Adrenal gland (tissue), 12 donors: ENCODE data around the gene SEMA5A. TPM values are rescaled to one million over a fixed set of nuclear protein-coding genes. Genes with fewer than 3 reads are reported as not detected.

Source experiments
- DNase-seq, 7 donors: peaks; one replicate each; pipeline ENCODE4 v3.0.0-alpha.2; 2019 to 2020
- H3K27ac ChIP-seq, 5 donors: fragments of 200-600 bp; sonication (generic) in 4 of 5; 1 replicate in 3 of 5; 2 replicates in 2 of 5; pipeline versions ENCODE4 v1.5.1 to v1.8.0; 2016 to 2020; ENCODE audit warnings: mild to moderate bottlenecking in 1 of 5
- H3K27me3 ChIP-seq: fragments of 200-600 bp; 2 replicates; pipeline ENCODE4 v1.8.0; 2021
- H3K36me3 ChIP-seq, 2 donors: fragments of 200-600 bp; replicated peaks in 1 of 2; 1 replicate in 1 of 2; 2 replicates in 1 of 2; pipeline versions ENCODE4 v1.5.1 to v1.8.0; 2018 to 2022
- H3K4me1 ChIP-seq, 2 donors: fragments of 200-600 bp; replicated peaks in 1 of 2; 1 replicate in 1 of 2; 2 replicates in 1 of 2; pipeline versions ENCODE4 v1.5.1 to v1.8.0; 2018 to 2021
- H3K4me3 ChIP-seq, 4 donors: fragments of 200-600 bp; sonication (generic) in 3 of 4; one replicate each; pipeline ENCODE4 v1.5.1; 2016 to 2018
- H3K9me3 ChIP-seq, 3 donors: fragments of 200-600 bp; sonication (generic) in 1 of 3; replicated peaks in 1 of 3; 1 replicate in 2 of 3; 2 replicates in 1 of 3; pipeline versions ENCODE4 v1.5.1 to v1.8.0; 2016 to 2021
- POLR2A ChIP-seq, 2 donors: fragments of 450-650 bp; IDR thresholded peaks; one replicate each; pipeline ENCODE4 v1.6.1; 2017; ENCODE audit warnings: antibody characterized with exemption in 2 of 2, mild to moderate bottlenecking in 2 of 2, moderate library complexity in 1 of 2
- WGBS, 4 donors: extraction: QIAGEN DNeasy Blood & Tissue Kit in 2 of 4; methylation state at CpG; one replicate each; pipeline versions ENCODE4 v1.1.5 to v1.1.7; 2013 to 2017; 5-methylcytosine and 5-hydroxymethylcytosine counted together
- intact Hi-C, 2 donors: fragments of 100-400 bp; cut with DNase I; formaldehyde crosslinking; loops; one replicate each; pipeline versions ENCODE4 v1.14.1 to v1.15.0; 2022 to 2023
- polyA plus RNA-seq, 3 donors: library from polyadenylated mRNA; stranded (reverse); fragments of 200-250 nt in 2 of 3; fragments of 350-450 nt in 1 of 3; fragmentation: Illumina TruSeq in 1 of 3; extraction: RNeasy Lipid Tissue Mini Kit (QIAGEN cat#74804) in 1 of 3; gene quantifications; one replicate each; pipeline ENCODE4 v1.2.3, GENCODE V29; 2013 to 2014
- total RNA-seq, 9 donors: library from RNA; depleted of rRNA in 4 of 9; stranded (reverse); fragments of >200 nt in 4 of 9; fragments of 120-200 nt in 1 of 9; fragmentation: NEBNext Ultra II Directional in 1 of 9; extraction: Animal tissue kit (Norgen Biotek cat#: 25700) in 1 of 9; gene quantifications; one replicate each; pipeline versions ENCODE4 v1.1.0 to v1.2.4, GENCODE V29; 2013 to 2023
- TF ChIP-seq, protein P1 (sequence below), 6 experiments: fragments of 450-650 bp in 4 of 6; fragments of 200-600 bp in 2 of 6; sonication (generic) in 1 of 6; IDR thresholded peaks; 1 replicate in 5 of 6; 2 replicates in 1 of 6; pipeline versions ENCODE4 v1.5.1 to v1.8.0; 2016 to 2021; ENCODE audit warnings: antibody characterized with exemption in 6 of 6, mild to moderate bottlenecking in 2 of 6, moderate library complexity in 1 of 6
- donor health status: healthy with polysubstance abuse.
- donor health status: Bipolar disorder and iron deficiency.
- donor health status: DM: yes; HTN: yes; CAD: no.
- donor health status: DM: no; HTN: no; CAD: no.
- donor health status: DM: no; HTN: no; CAD: no.
- donor health status: DM: yes; HTN: yes; CAD: no.

Gene SEMA5A
- total and polyA plus RNA-seq, 12 donors = 0.40 to 6.0 (median 2.6) TPM

DNA sequence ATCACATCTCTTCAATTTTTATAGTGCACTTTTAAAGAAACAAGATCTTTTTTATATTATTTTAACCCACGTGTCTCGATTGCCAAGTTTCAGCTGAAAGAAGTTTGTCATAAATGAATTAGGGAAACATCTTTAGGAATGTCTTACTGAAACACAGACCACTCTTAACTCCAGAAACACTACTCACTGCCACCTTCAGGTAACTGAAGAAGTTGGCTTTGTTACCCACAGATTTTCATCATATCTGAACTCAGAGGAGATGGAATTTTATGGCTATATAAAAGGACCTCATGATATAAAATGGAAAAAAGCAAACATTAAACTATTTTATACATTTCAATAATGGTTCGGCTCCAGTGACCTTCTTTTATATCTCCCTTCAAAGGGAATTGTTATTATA, 158.0 kb downstream of the SEMA5A start:
- TF ChIP-seq POLR2A (IDR thresholded peaks at IDR 0.05) = no peak
- TF ChIP-seq, protein P1, sequence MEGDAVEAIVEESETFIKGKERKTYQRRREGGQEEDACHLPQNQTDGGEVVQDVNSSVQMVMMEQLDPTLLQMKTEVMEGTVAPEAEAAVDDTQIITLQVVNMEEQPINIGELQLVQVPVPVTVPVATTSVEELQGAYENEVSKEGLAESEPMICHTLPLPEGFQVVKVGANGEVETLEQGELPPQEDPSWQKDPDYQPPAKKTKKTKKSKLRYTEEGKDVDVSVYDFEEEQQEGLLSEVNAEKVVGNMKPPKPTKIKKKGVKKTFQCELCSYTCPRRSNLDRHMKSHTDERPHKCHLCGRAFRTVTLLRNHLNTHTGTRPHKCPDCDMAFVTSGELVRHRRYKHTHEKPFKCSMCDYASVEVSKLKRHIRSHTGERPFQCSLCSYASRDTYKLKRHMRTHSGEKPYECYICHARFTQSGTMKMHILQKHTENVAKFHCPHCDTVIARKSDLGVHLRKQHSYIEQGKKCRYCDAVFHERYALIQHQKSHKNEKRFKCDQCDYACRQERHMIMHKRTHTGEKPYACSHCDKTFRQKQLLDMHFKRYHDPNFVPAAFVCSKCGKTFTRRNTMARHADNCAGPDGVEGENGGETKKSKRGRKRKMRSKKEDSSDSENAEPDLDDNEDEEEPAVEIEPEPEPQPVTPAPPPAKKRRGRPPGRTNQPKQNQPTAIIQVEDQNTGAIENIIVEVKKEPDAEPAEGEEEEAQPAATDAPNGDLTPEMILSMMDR (IDR thresholded peaks at IDR 0.05) = no peak
- 64 to 77% (median 73%) methylated on average over 3 of the region's 3 CpGs for WGBS, 4 donors

DNA sequence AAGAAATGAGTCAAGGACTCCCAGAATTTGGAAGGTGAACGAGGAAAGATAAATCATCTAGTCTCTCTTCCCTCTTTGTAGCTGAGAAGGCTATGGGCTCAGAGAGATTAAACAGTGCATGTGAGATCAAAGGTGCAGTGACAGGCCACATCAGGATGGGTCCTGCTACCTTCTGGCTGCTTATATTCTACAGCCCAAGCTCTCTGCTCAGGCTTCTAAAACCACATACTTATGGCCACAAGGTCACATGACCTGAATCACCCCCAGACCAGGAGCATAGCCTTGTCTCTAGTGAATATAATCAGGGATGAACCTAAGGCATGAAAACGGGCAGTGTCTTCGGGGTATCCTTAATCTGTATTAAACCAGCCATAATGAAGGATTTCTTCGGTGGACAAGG, 158.9 kb downstream of the SEMA5A start:
- no peak for TF ChIP-seq POLR2A (IDR thresholded peaks at IDR 0.05)
- TF ChIP-seq, protein P1 (IDR thresholded peaks at IDR 0.05) = no peak
- 73 to 90% (median 81%) methylated on average over 4 of the region's 4 CpGs for WGBS, 4 donors
- DNase-seq = no peak
- H3K27me3 ChIP-seq = no peaks in the 10 kb centered on the region
- no peaks in the 10 kb centered on the region for H3K36me3 ChIP-seq
- H3K27ac ChIP-seq = no peak overlapping the region
- no peak overlapping the region for H3K4me3 ChIP-seq
- no peaks in the 10 kb centered on the region for H3K4me1 ChIP-seq
- intact Hi-C loops = no loop called here
- no peaks in the 10 kb centered on the region for H3K9me3 ChIP-seq

More for the DNA sequence above, 158.0 kb downstream of the SEMA5A start:
- H3K4me3 ChIP-seq = no peak overlapping the region
- no peaks in the 10 kb centered on the region for H3K36me3 ChIP-seq
- no peaks in the 10 kb centered on the region for H3K27me3 ChIP-seq
- H3K4me1 ChIP-seq = no peaks in the 10 kb centered on the region
- no peak for DNase-seq
- intact Hi-C loops = no loop called here
- H3K27ac ChIP-seq = no peak overlapping the region
- H3K9me3 ChIP-seq = no peaks in the 10 kb centered on the region

DNA sequence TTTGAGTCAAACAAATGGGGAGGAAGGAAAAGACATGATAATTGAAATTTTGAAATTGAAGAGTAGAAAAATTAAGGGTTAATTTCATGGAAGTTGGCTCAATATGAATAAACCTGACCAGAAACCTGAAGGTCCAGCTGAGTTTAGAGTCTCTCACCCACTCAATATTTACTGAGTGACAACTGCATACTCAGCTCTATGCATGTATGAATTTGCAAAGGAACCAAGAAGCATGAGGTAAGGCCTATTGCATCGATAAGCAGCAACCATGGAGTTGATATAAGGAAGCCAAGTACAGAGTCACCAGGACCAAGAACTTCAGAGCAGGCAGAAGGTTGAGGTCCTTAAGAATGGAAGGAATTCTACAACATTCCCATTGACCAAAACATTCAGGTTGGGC, 163.4 kb downstream of the SEMA5A start:
- Histone ChIP-seq H3K36me3 (no peaks in the 10 kb centered on the region), H3K27ac (no peak overlapping the region), H3K9me3 (no peaks in the 10 kb centered on the region), H3K4me3 (no peak overlapping the region), H3K27me3 (no peaks in the 10 kb centered on the region), H3K4me1 (no peaks in the 10 kb centered on the region)
- intact Hi-C loops = no loop called here
- no peak for DNase-seq
- 68 to 97% (median 90%) methylated on average over 1 of the region's 1 CpG for WGBS, 4 donors
- no peak for TF ChIP-seq POLR2A (IDR thresholded peaks at IDR 0.05)
- TF ChIP-seq, protein P1 (IDR thresholded peaks at IDR 0.05) = no peak

DNA sequence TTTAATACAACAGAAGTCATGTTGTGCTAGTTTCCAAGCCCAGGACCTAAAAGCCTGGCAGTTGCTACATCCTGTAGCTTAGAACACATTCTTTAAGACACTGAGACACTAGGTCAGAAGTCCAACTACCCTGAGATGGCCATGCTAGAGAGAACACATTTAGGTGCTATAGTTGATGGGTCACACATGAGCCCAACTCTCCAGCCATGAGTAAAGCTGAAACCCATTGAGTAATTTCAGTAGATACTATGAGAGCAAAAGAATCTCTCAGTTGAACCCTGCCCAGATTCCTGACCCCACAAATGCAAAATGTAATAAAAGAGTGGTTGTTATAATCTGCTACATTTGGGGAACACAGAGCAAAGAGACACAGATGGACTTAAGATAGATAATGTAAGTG, 164.4 kb downstream of the SEMA5A start:
- no peak overlapping the region for H3K27ac ChIP-seq
- H3K4me1 ChIP-seq = no peaks in the 10 kb centered on the region
- no peak for DNase-seq
- intact Hi-C loops = no loop called here
- H3K4me3 ChIP-seq = no peak overlapping the region
- H3K27me3 ChIP-seq = no peaks in the 10 kb centered on the region
- H3K36me3 ChIP-seq = no peaks in the 10 kb centered on the region
- no peaks in the 10 kb centered on the region for H3K9me3 ChIP-seq
- TF ChIP-seq, protein P1 (IDR thresholded peaks at IDR 0.05) = no peak
- TF ChIP-seq POLR2A (IDR thresholded peaks at IDR 0.05) = no peak
